Right atrium auricular region (tissue), 2 donors: ENCODE results near the gene SLX4. TPM values are rescaled to one million over a fixed set of nuclear protein-coding genes. Genes with fewer than 3 reads are reported as not detected.

Experiments
- DNase-seq: peaks from one replicate; pipeline ENCODE4 v3.0.0-alpha.2; 2019; ENCODE audit warnings: low spot score
- H3K27ac ChIP-seq, 2 donors: fragments of 200-600 bp; sonication (generic); 1 replicate in 1 of 2; 2 replicates in 1 of 2; pipeline ENCODE4 v1.5.1; 2016 to 2019
- H3K27me3 ChIP-seq, 2 donors: fragments of 200-600 bp; sonication (generic); one replicate each; pipeline versions ENCODE4 v1.5.1 to v1.6.0; 2017 to 2019
- H3K36me3 ChIP-seq: fragments of 200-600 bp; sonication (generic); one replicate; pipeline ENCODE4 v1.5.1; 2016
- H3K4me1 ChIP-seq, 2 donors: fragments of 200-600 bp; sonication (generic); one replicate each; pipeline versions ENCODE4 v1.5.1 to v1.6.0; 2017 to 2019
- H3K4me3 ChIP-seq, 2 donors: fragments of 200-600 bp; sonication (generic); 1 replicate in 1 of 2; 2 replicates in 1 of 2; pipeline ENCODE4 v1.5.1; 2017 to 2019; ENCODE audit warnings: mild to moderate bottlenecking in 1 of 2, moderate library complexity in 1 of 2
- H3K9me3 ChIP-seq, 2 donors: fragments of 200-600 bp; sonication (generic); one replicate each; pipeline ENCODE4 v1.5.1; 2019
- CTCF ChIP-seq, 2 donors: fragments of 200-600 bp; sonication (generic); IDR thresholded peaks; one replicate each; pipeline ENCODE4 v1.5.1; 2019; ENCODE audit warnings: antibody characterized with exemption in 2 of 2
- total RNA-seq, 2 donors: library from RNA; depleted of rRNA; stranded (reverse); fragments of >200 nt; gene quantifications; one replicate each; pipeline ENCODE4 v1.1.0, GENCODE V29; 2016

Gene SLX4
- total RNA-seq, 2 donors from 2014 or later, result 1.9 to 2.4 TPM

GRCh38 chr16:3594316-3595109, 16.9 kb downstream of the SLX4 start:
- Histone ChIP-seq H3K4me1 (peaks cover 0 to 13% of the 10 kb centered on the region in 2 donors), H3K27ac (no peak overlapping the region), H3K9me3 (no peaks in the 10 kb centered on the region), H3K27me3 (no peaks in the 10 kb centered on the region), H3K36me3 (peaks cover 4% of the 10 kb centered on the region), H3K4me3 (no peak overlapping the region)
- DNase-seq, result no peak
- no peak for TF ChIP-seq CTCF (IDR thresholded peaks at IDR 0.05)

GRCh38 chr16:3592559-3592958, 18.8 kb downstream of the SLX4 start:
- no peaks in the 10 kb centered on the region for H3K9me3 ChIP-seq

GRCh38 chr16:3591991-3592390, 19.4 kb downstream of the SLX4 start:
- peaks cover 0 to 13% of the 10 kb centered on the region in 2 donors for H3K4me1 ChIP-seq
- no peak for DNase-seq
- H3K36me3 ChIP-seq, result no peaks in the 10 kb centered on the region
- no peaks in the 10 kb centered on the region for H3K9me3 ChIP-seq
- H3K27ac ChIP-seq, result no peak overlapping the region
- no peaks in the 10 kb centered on the region for H3K27me3 ChIP-seq
- H3K4me3 ChIP-seq, result no peak overlapping the region
- TF ChIP-seq CTCF (IDR thresholded peaks at IDR 0.05), result no peak

More at GRCh38 chr16:3592559-3592958, 18.8 kb downstream of the SLX4 start:
- no peaks in the 10 kb centered on the region for H3K27me3 ChIP-seq
- no peak overlapping the region for H3K4me3 ChIP-seq
- TF ChIP-seq CTCF (IDR thresholded peaks at IDR 0.05), result no peak
- H3K36me3 ChIP-seq, result peaks cover 3% of the 10 kb centered on the region
- no peak for DNase-seq
- peaks cover 0 to 13% of the 10 kb centered on the region in 2 donors for H3K4me1 ChIP-seq
- no peak overlapping the region for H3K27ac ChIP-seq

GRCh38 chr16:3591436-3591803, 20.0 kb downstream of the SLX4 start:
- H3K9me3 ChIP-seq, result no peaks in the 10 kb centered on the region
- peaks cover 0 to 13% of the 10 kb centered on the region in 2 donors for H3K4me1 ChIP-seq
- DNase-seq, result no peak
- no peak for TF ChIP-seq CTCF (IDR thresholded peaks at IDR 0.05)
- no peaks in the 10 kb centered on the region for H3K36me3 ChIP-seq
- no peak overlapping the region for H3K27ac ChIP-seq
- H3K27me3 ChIP-seq, result no peaks in the 10 kb centered on the region
- no peak overlapping the region for H3K4me3 ChIP-seq

GRCh38 chr16:3590736-3591435, 20.5 kb downstream of the SLX4 start:
- Histone ChIP-seq H3K9me3 (no peaks in the 10 kb centered on the region), H3K36me3 (no peaks in the 10 kb centered on the region), H3K27me3 (no peaks in the 10 kb centered on the region), H3K4me3 (no peak overlapping the region), H3K27ac (no peak overlapping the region), H3K4me1 (peaks cover 0 to 13% of the 10 kb centered on the region in 2 donors)
- no peak for DNase-seq
- no peak for TF ChIP-seq CTCF (IDR thresholded peaks at IDR 0.05)
